Measurements from ENCODE around the gene BMP7. TPM values are rescaled to one million over a fixed set of nuclear protein-coding genes. Genes with fewer than 3 reads are reported as not detected.

The BMP7 gene
- total and polyA plus RNA-seq, 2 of the 8 experiments (the other 6 are each of a cell fraction or from before 2014, with no cell fraction given): 9.2 to 14.7 TPM

DNA sequence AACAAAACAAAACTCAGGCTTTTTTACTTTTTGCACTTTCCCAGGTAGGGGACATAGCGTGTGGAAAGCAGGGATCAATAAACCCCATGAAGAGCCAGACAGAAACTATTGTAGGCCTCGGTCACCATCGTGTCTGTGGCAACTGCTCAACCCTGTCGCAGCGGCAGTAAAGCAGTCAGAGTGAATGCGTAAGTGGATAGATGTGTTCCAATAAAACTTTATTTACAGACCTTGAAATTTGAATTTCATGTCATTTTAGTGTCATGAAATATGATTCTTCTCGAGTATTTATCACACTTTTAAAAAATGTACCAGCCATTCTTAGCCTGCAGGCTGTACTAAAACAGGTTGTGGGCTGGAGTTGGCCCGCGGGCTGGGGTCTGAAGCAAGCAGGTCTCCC, 14.5 kb downstream of the BMP7 start:
- Histone ChIP-seq H3K18ac (ENCODE audit: extremely low read depth, low read length) (no peak overlapping the region), H2BK15ac (ENCODE audit: low read length) (no peak overlapping the region), H3K4ac (replicated peaks; ENCODE audit: insufficient read length, low read depth, low read length) (no peak overlapping the region), H4K91ac (replicated peaks; ENCODE audit: insufficient read length, low read length) (peak overlapping the region; percentile 13), H3K27ac (ENCODE audit: low read depth, low read length) (no peak overlapping the region), H3K23me2 (ENCODE audit: low read depth, low read length) (no peaks in the 10 kb centered on the region), H3K14ac (ENCODE audit: insufficient read length) (no peak overlapping the region), H3K4me1 (replicated peaks in 1 of 4; ENCODE audit: control insufficient read depth in 3 of 4, insufficient read depth in 4 of 4, low read length in 3 of 4) (peaks cover 0 to 11% (median 7%) of the 10 kb centered on the region in 4 experiments; a peak in 5 of 7 replicates), H4K5ac (ENCODE audit: insufficient read length, low read depth, low read length) (no peak overlapping the region), H3K23ac (ENCODE audit: insufficient read length) (no peak overlapping the region), H2AFZ (ENCODE audit: low read length) (no peak overlapping the region), H3K4me3 (ENCODE audit: extremely low read depth in 1 of 4, insufficient read depth in 2 of 4, low read depth in 3 of 4, low read length in 4 of 4) (no peak overlapping the region), H4K20me1 (replicated peaks in 1 of 2; ENCODE audit: control insufficient read depth in 1 of 2, insufficient read depth in 2 of 2, low read length in 2 of 2) (peaks cover 0 to 2% of the 10 kb centered on the region in 2 experiments), H2BK20ac (ENCODE audit: low read length) (no peak overlapping the region), H3K79me2 (ENCODE audit: control insufficient read depth in 1 of 2, insufficient read depth in 2 of 2, low read length in 2 of 2) (no peaks in the 10 kb centered on the region), H2AK5ac (ENCODE audit: low read depth, low read length) (no peak overlapping the region), H3K9me3 (ENCODE audit: insufficient read depth in 2 of 2, low read depth in 1 of 2, low read length in 1 of 2) (no peaks in the 10 kb centered on the region), H2BK120ac (replicated peaks; ENCODE audit: low read depth, low read length) (no peak overlapping the region), H3K56ac (replicated peaks; ENCODE audit: insufficient read length, low read depth, low read length) (no peak overlapping the region), H4K8ac (ENCODE audit: extremely low read depth, insufficient read depth, low read length) (no peak overlapping the region), H3K79me1 (ENCODE audit: low read depth, low read length) (peaks cover 6% of the 10 kb centered on the region), H3K4me2 (ENCODE audit: insufficient read depth in 1 of 2, low read depth in 2 of 2, low read length in 2 of 2) (no peak overlapping the region), H3K9ac (replicated peaks in 1 of 4; ENCODE audit: extremely low read depth in 1 of 4, low read depth in 3 of 4, low read length in 3 of 4) (no peak overlapping the region), H3K36me3 (ENCODE audit: control insufficient read depth in 2 of 4, insufficient read depth in 4 of 4, low read length in 3 of 4) (no peaks in the 10 kb centered on the region), H2BK12ac (ENCODE audit: low read depth, low read length) (0 out of 2 replicates have a peak overlapping the region, but pooled peaks have one; percentile 2), H2BK5ac (ENCODE audit: low read depth, low read length) (no peak overlapping the region; the same call in 1 of the 2 replicates), H3K27me3 (replicated peaks in 1 of 4; ENCODE audit: control insufficient read depth in 3 of 4, extremely low read depth in 1 of 4, insufficient read depth in 3 of 4, low read length in 3 of 4) (no peaks in the 10 kb centered on the region; a peak in 1 of 7 replicates)
- POLR2A ChIA-PET (ENCODE audit: partially characterized antibody): interaction anchor here (1.1 kb wide), 1 partner anchor 40 kb away, joined by 3 read pairs; no protein-coding TSS in a partner anchor
- no peak for FAIRE-seq
- 92% methylated on average over 9 of the region's 9 CpGs; no CpG with 5 or more reads in 1 of the 2 experiments for WGBS, 2 experiments (ENCODE audit: extremely low coverage in 1 of 2, insufficient coverage in 1 of 2, insufficient read length in 1 of 2, insufficient replicate concordance in 2 of 2, low coverage in 1 of 2, low lambda C conversion rate in 2 of 2, missing lambda C conversion rate in 1 of 2)
- no peak for DNase-seq (ENCODE audit: low read depth in 1 of 2, low spot score in 2 of 2)
- CTCF ChIA-PET (ENCODE audit: partially characterized antibody): interaction anchor here (0.6 to 3.8 kb wide), 13 partner anchors 9 to 143 kb away, joined by 3 to 20 read pairs (median 4); partner anchors contain the start of gene SPO11
- TF ChIP-seq JUN (IDR thresholded peaks at IDR 0.05; ENCODE audit: low read depth, low read length) (no peak), CBX8 (IDR thresholded peaks at IDR 0.05; ENCODE audit: borderline replicate concordance, low read depth, low read length) (no peak), KDM5A (IDR thresholded peaks at IDR 0.05; ENCODE audit: low read length) (no peak), SAP30 (IDR thresholded peaks at IDR 0.05; ENCODE audit: insufficient read depth, insufficient replicate concordance, low read length) (no peak), EZH2 (IDR thresholded peaks at IDR 0.05; ENCODE audit: low read depth, low read length, severe bottlenecking) (no peak)

All from H1 (cell line).